NCI-H226 (cell line): ENCODE measurements around the gene PMCH.
"Not testable (repeated sequence)": the region's sequence is repeated elsewhere in the genome, so short reads cannot be mapped to it uniquely, and the experiment has no call there.

ENCODE experiments used
- DNase-seq: peaks from one replicate; pipeline ENCODE4 v3.0.0-alpha.2; 2015

Gene PMCH

GRCh38 chr12:102197789-102198188 is at the start of gene PMCH:
PMCH (minus strand) TSS chr12:102197833; CDS start chr12:102197770, 63 bp downstream.
- DNase-seq, result no peak

GRCh38 chr12:102240859-102241258 is 43.2 kb upstream of the PMCH start:
- DNase-seq, result not testable (repeated sequence)

GRCh38 chr12:102234599-102234998 is 37.0 kb upstream of the PMCH start:
- DNase-seq, result no peak

GRCh38 chr12:102232446-102232845 is 34.8 kb upstream of the PMCH start:
- no peak for DNase-seq

GRCh38 chr12:102232036-102232435 is 34.4 kb upstream of the PMCH start:
- DNase-seq, result no peak

DNA sequence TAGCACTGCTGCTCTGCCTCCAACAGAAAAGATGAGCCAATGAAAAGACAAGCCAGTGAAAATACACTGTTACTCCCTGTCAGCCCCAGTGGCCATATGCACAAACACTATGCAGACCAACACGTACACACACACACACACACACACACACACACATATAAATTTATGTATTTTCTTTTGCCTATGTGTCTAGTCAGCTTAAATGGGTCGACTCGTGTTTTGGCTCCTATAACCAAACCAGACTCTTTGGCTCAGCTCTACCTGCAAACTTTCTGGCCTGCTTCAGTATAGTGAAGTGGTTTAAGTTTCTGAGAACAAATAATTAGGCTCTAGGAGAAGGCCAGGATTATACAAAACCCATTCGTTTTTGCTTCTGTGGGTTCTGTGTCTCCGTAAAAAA is 30.3 kb upstream of the PMCH start:
- no peak for DNase-seq

- DNase-seq, result no peak
These were observed 23.1 kb upstream of the PMCH start for GRCh38 chr12:102220736-102221135.

GRCh38 chr12:102215992-102216691 is 18.5 kb upstream of the PMCH start:
- DNase-seq, result peak; percentile 41

GRCh38 chr12:102204025-102204424 is 6.4 kb upstream of the PMCH start:
- DNase-seq, result no peak

GRCh38 chr12:102202556-102202955 is 4.9 kb upstream of the PMCH start:
- no peak for DNase-seq

GRCh38 chr12:102201436-102202061 is 3.9 kb upstream of the PMCH start:
- no peak for DNase-seq

GRCh38 chr12:102195826-102196225 is 1.8 kb downstream of the PMCH start:
- DNase-seq, result no peak

DNA sequence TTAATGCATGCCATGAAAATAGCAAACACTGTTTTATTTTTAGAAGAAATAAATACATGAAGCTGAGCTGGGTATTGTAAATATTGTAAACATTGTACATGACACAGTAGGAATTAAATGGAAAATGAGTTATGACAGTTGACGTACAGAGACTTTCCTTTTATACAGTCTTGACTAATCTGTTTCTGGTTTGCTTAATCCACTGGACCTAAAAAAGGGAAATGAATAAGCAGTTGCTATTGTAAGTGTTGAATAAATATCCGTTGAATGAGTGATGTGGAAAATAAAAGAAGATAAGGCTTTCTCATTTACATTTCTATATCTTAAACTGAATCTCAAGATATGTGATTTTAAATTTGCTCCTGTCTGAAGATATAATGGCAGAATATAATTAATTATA is 15.0 kb downstream of the PMCH start:
- no peak for DNase-seq

GRCh38 chr12:102174761-102175160 is 22.9 kb downstream of the PMCH start:
- DNase-seq, result no peak

GRCh38 chr12:102174117-102174516 is 23.5 kb downstream of the PMCH start:
- no peak for DNase-seq

GRCh38 chr12:102172436-102172835 is 25.2 kb downstream of the PMCH start:
- no peak for DNase-seq

DNA sequence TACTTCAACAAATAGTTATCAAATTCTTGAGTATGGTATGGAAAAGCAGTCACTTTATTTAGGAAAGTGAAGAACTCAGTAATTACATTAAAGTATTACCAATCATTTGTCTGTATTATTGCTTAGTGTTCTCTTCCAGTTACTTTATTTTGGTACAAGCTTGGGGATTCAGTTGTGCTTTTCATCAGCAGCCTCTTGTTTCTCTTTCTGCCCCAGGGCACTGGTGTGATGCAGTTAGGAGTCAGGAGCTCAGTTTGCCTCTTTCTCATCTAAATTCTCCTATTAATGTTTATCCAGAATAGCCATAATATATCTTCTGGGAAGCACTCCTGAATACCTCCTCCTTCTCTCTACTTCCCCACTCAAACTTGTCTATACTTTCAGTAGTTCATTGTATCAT is 25.7 kb downstream of the PMCH start:
- DNase-seq, result no peak

GRCh38 chr12:102169922-102170621 is 27.6 kb downstream of the PMCH start:
- no peak for DNase-seq

DNA sequence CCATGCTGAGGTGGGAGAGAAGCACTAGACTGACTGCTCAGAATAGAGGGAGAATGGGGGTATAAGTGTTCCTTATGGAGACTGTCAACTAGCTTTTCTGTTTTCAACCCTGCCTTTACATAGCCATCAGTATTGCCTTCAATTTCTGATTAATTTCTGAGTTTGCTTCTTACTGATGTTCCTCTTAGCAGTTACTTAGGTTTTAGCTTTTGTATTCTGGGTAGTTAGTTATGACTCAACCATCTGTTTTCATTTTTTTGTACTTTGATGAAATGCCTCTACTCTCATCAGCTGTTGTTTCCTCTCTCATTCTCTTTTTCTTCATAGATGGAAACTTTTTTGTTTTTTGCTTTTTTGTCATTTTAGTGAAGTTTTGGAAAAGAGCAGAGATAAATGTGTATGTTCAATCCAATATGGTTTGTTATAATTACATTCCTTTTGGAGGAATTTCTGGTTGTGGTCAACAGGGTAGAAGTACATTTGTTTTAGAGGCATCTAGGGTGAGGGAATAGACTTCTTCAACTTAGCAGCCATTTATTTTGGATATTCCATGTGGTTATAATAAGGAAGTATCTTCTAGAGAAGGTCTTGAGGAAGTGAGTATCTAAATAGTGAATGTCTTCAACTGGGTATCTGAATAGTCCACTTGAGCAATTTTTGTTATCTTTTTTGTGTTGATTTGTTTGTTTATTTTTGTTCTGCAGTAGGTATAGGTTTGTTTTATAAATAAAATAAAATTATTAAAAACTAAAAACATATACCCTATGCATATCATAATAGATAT is 29.6 kb downstream of the PMCH start:
- DNase-seq, result no peak

GRCh38 chr12:102163383-102163782 is 34.2 kb downstream of the PMCH start:
- no peak for DNase-seq

DNA sequence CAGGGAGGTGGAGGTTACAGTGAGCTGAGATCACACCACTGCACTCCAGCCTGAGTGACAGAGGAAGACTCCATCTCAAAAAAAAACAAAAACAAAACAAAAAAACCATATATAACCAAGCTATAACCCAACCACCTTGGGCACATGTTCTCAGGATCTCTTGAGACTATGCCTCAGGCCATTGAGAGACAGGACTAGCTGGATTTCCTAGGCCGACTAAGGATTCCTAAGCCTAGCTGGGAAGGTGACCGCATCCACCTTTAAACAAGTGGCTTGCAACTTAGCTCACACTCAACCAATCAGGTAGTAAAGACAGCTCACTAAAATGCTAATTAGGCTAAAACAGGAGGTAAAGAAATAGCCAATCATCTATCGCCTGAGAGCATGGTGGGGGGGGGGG is 42.4 kb downstream of the PMCH start:
- DNase-seq, result not testable (repeated sequence)

DNA sequence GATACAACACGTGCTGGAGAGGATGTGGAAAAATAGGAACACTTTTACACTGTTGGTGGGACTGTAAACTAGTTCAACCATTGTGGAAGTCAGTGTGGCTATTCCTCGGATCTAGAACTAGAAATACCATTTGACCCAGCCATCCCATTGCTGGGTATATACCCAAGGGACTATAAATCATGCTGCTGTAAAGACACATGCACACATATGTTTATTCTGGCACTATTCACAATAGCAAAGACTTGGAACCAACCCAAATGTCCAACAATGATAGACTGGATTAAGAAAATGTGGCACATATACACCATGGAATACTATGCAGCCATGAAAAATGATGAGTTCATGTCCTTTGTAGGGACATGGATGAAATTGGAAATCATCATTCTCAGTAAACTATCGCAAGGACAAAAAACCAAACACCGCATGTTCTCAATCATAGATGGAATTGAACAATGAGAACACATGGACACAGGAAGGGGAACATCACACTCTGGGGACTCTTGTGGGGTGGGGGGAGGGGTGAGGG is 50.5 kb downstream of the PMCH start:
- not testable (repeated sequence) for DNase-seq
